B cell (primary cell): ENCODE measurements around the gene ANTXR2. TPM values are rescaled to one million over a fixed set of nuclear protein-coding genes. Genes with fewer than 3 reads are reported as not detected.

Experiments used
- ATAC-seq: fragments of 200-7000 bp; cut with Tn5 transposase; one replicate; pipeline ENCODE4 v1.10.0; 2021; ENCODE audit warnings: low read depth, mild to moderate bottlenecking, moderate number of reproducible peaks, moderate library complexity
- CTCF ChIA-PET: fragments of 350-600 bp; sonication (Branson Sonifier 250); formaldehyde crosslinking; loops from one replicate; lab custom pipeline; 2021; ENCODE audit warnings: antibody characterized with exemption, inconsistent platforms; lab: Charles Lee
- POLR2A ChIA-PET: fragments of 350-600 bp; sonication (Branson Sonifier 250); formaldehyde crosslinking; loops from one replicate; lab custom pipeline; 2021; ENCODE audit warnings: antibody characterized with exemption; lab: Charles Lee
- DNase-seq: peaks from one replicate; pipeline ENCODE4 v3.0.0; 2013
- H2AFZ ChIP-seq: 2 replicates; pipeline ENCODE4 v1.6.1; 2012; ENCODE audit warnings: mild to moderate bottlenecking, low read depth, low read length; ENCODE audit not compliant: insufficient read depth, poor library complexity, severe bottlenecking
- H3K27ac ChIP-seq, 2 donors: 1 replicate in 1 of 2; 2 replicates in 1 of 2; pipeline ENCODE4 v1.5.1; 2012 to 2013; ENCODE audit warnings: low read length in 2 of 2, mild to moderate bottlenecking in 2 of 2, moderate library complexity in 1 of 2
- H3K27me3 ChIP-seq, 4 experiments: fragments of 200-600 bp in 1 of 4; sonication (generic) in 1 of 4; replicated peaks in 1 of 4; 1 replicate in 2 of 4; 2 replicates in 2 of 4; pipeline versions ENCODE4 v1.6.1 to v1.7.0; 2013 to 2016; ENCODE audit warnings: low read length in 3 of 4, mild to moderate bottlenecking in 2 of 4, mixed read lengths in 1 of 4, moderate library complexity in 1 of 4; ENCODE audit not compliant: insufficient read depth in 4 of 4, control insufficient read depth in 3 of 4; ENCODE audit errors: control extremely low read depth in 1 of 4
- H3K36me3 ChIP-seq, 2 experiments: replicated peaks in 1 of 2; 1 replicate in 1 of 2; 2 replicates in 1 of 2; pipeline versions ENCODE4 v1.6.1 to v1.7.1; 2013; ENCODE audit warnings: low read length in 1 of 2; ENCODE audit not compliant: insufficient read depth in 2 of 2, control insufficient read depth in 1 of 2; ENCODE audit errors: control extremely low read depth in 1 of 2, extremely low read depth in 1 of 2
- H3K4me1 ChIP-seq, 2 donors: fragments of 200-600 bp in 1 of 2; sonication (generic) in 1 of 2; 1 replicate in 1 of 2; 2 replicates in 1 of 2; pipeline versions ENCODE4 v1.5.1 to v1.6.1; 2013 to 2017; ENCODE audit warnings: low read length in 2 of 2; ENCODE audit not compliant: control insufficient read depth in 2 of 2, insufficient read depth in 2 of 2
- H3K4me2 ChIP-seq: replicated peaks from 2 replicates; pipeline ENCODE3; 2012; ENCODE audit warnings: mild to moderate bottlenecking, low read depth, low read length; ENCODE audit not compliant: poor library complexity, severe bottlenecking
- H3K4me3 ChIP-seq, 5 experiments: fragments of 200-600 bp in 1 of 5; sonication (generic) in 1 of 5; 1 replicate in 3 of 5; 2 replicates in 2 of 5; pipeline versions ENCODE4 v1.5.1 to v1.7.0; 2011 to 2016; ENCODE audit warnings: low read length in 4 of 5, mild to moderate bottlenecking in 4 of 5, low read depth in 2 of 5, control low read depth in 1 of 5, moderate library complexity in 1 of 5; ENCODE audit not compliant: insufficient read depth in 1 of 5; ENCODE audit errors: control extremely low read depth in 1 of 5, extremely low read depth in 1 of 5
- H3K79me2 ChIP-seq: fragments of 200-600 bp; sonication (generic); one replicate; pipeline ENCODE4 v1.6.0; 2016; ENCODE audit warnings: low read length; ENCODE audit not compliant: control insufficient read depth, insufficient read depth
- H3K9ac ChIP-seq: fragments of 200-600 bp; sonication (generic); 2 replicates; pipeline ENCODE4 v1.6.1; 2017; ENCODE audit warnings: mild to moderate bottlenecking, low read length, moderate library complexity
- H3K9me3 ChIP-seq, 3 donors: one replicate each; pipeline versions ENCODE4 v1.6.1 to v1.7.1; 2013; ENCODE audit warnings: low read length in 2 of 3; ENCODE audit not compliant: control insufficient read depth in 2 of 3, insufficient read depth in 1 of 3; ENCODE audit errors: control extremely low read depth in 1 of 3
- H4K20me1 ChIP-seq: 2 replicates; pipeline ENCODE4 v1.6.0; 2012; ENCODE audit warnings: mild to moderate bottlenecking, low read length; ENCODE audit not compliant: insufficient read depth, control insufficient read depth, poor library complexity, severe bottlenecking
- H3K27ac Mint-ChIP-seq: one replicate; pipeline ENCODE4 v1.8.0; 2021; ENCODE audit warnings: mixed read lengths
- H3K27me3 Mint-ChIP-seq: one replicate; pipeline ENCODE4 v1.8.0; 2021; ENCODE audit warnings: mixed read lengths
- H3K4me1 Mint-ChIP-seq: one replicate; pipeline ENCODE4 v1.8.0; 2021; ENCODE audit warnings: mixed read lengths
- H3K4me3 Mint-ChIP-seq: one replicate; pipeline ENCODE4 v1.8.0; 2021; ENCODE audit warnings: mixed read lengths
- H3K9me3 Mint-ChIP-seq: one replicate; pipeline ENCODE4 v1.8.0; 2022; ENCODE audit warnings: mixed read lengths; ENCODE audit not compliant: insufficient read depth
- CTCF ChIP-seq: fragments of 200-600 bp; IDR thresholded peaks from one replicate; pipeline ENCODE4 v1.8.0; 2022; ENCODE audit warnings: antibody characterized with exemption, mild to moderate bottlenecking
- EZH2 ChIP-seq: IDR thresholded peaks from 2 replicates; pipeline ENCODE4 v1.6.1; 2012; ENCODE audit warnings: borderline replicate concordance, low read depth, mild to moderate bottlenecking, moderate library complexity, low read length; ENCODE audit not compliant: insufficient read depth, poor library complexity, severe bottlenecking
- WGBS: methylation state at CpG from one replicate; pipeline ENCODE4 v1.1.5; 2013; ENCODE audit warnings: missing lambda C conversion rate; ENCODE audit not compliant: insufficient coverage; 5-methylcytosine and 5-hydroxymethylcytosine counted together
- intact Hi-C: fragments of 100-400 bp; cut with micrococcal nuclease; formaldehyde crosslinking; loops from one replicate; pipeline ENCODE4 v1.10.0; 2022
- polyA plus RNA-seq: library from polyadenylated mRNA; depleted of rRNA; stranded (reverse); fragments of >200 nt; gene quantifications from 2 replicates; pipeline ENCODE4 v1.2.3, GENCODE V29; 2012
- total RNA-seq, 2 donors: library from RNA; stranded (reverse); fragments of 120-200 nt in 1 of 2; gene quantifications; 1 replicate in 1 of 2; 2 replicates in 1 of 2; pipeline versions ENCODE4 v1.2.3 to v1.2.4, GENCODE V29; 2013 to 2022

Gene ANTXR2
- total and polyA plus RNA-seq, 2 donors (not counting 1 experiment from before 2014, with no cell fraction given): 10.6 to 63.0 TPM

- H2AFZ ChIP-seq: peak overlapping the region; percentile 82
- POLR2A ChIA-PET: interaction anchor here (0.6 to 2.7 kb wide), 3 partner anchors 13 to 112 kb away, joined by 3 to 20 read pairs (median 4); no protein-coding TSS in a partner anchor
- CTCF ChIA-PET: interaction anchor here (0.7 to 3.3 kb wide), 6 partner anchors 15 to 132 kb away, joined by 3 to 50 read pairs (median 4); no protein-coding TSS in a partner anchor
- H3K9me3 Mint-ChIP-seq: no peaks in the 10 kb centered on the region
- no peaks in the 10 kb centered on the region for H3K27me3 Mint-ChIP-seq
- H3K4me1 Mint-ChIP-seq: peaks cover 61% of the 10 kb centered on the region
- peak overlapping the region; percentile 87 to 96 (median 88) for H3K4me3 ChIP-seq
- peak overlapping the region; percentile 93 for H3K4me2 ChIP-seq
- DNase-seq: no peak
- no peaks in the 10 kb centered on the region for H3K27me3 ChIP-seq
- peak overlapping the region; percentile 98 for H3K9ac ChIP-seq
- peaks cover 15% of the 10 kb centered on the region for H3K79me2 ChIP-seq
- peaks cover 27% of the 10 kb centered on the region in 2 donors for H3K4me1 ChIP-seq
- no peaks in the 10 kb centered on the region for H3K9me3 ChIP-seq
- H4K20me1 ChIP-seq: no peaks in the 10 kb centered on the region
- H3K4me3 Mint-ChIP-seq: peak overlapping the region; percentile 99
- peaks cover 3 to 11% of the 10 kb centered on the region in 2 experiments for H3K36me3 ChIP-seq
- TF ChIP-seq CTCF (no peak), EZH2 (no peak)
- H3K27ac Mint-ChIP-seq: peak overlapping the region; percentile 99
- no peak for ATAC-seq
- intact Hi-C loops: loop anchor here (5.0 kb wide), 1 partner anchor 1129 kb away; no protein-coding TSS in a partner anchor
- H3K27ac ChIP-seq: peak overlapping the region; percentile 91 to 97
- 100% methylated on average over 1 of the region's 6 CpGs for WGBS
These were observed 2.0 kb downstream of the ANTXR2 start for GRCh38 chr4:80070880-80071603.
